Activated CD4-positive, alpha-beta T cell treated with anti-CD3 and anti-CD28 coated beads, Interleukin-2, amount 50 U/mL, for 1 hour (primary cell): ENCODE results near the gene PDS5A.
"Not testable (repeated sequence)": the region's sequence is repeated elsewhere in the genome, so short reads cannot be mapped to it uniquely, and the experiment has no call there.

ENCODE experiments used
- DNase-seq: peaks from one replicate; pipeline ENCODE4 v3.0.0-alpha.2; 2020

The PDS5A gene

GRCh38 chr4:39977489-39978377 lies at the start of gene PDS5A:
Gene PDS5A (minus strand): TSS chr4:39977911. CDS start chr4:39976577, 1,334 bp downstream.
- peak; percentile 86 for DNase-seq

- DNase-seq = not testable (repeated sequence)
Measured at GRCh38 chr4:40024049-40024448, 46.3 kb upstream of the PDS5A start.

- not testable (repeated sequence) for DNase-seq
Measured at GRCh38 chr4:40021116-40021515, 43.4 kb upstream of the PDS5A start.

GRCh38 chr4:40020221-40020620 lies 42.5 kb upstream of the PDS5A start:
- no peak for DNase-seq

GRCh38 chr4:40016007-40016406 lies 38.3 kb upstream of the PDS5A start:
- DNase-seq = no peak

GRCh38 chr4:40003986-40004385 lies 26.3 kb upstream of the PDS5A start:
- DNase-seq = no peak

GRCh38 chr4:40000711-40001110 lies 23.0 kb upstream of the PDS5A start:
- no peak for DNase-seq

GRCh38 chr4:39998659-39999345 lies 21.1 kb upstream of the PDS5A start:
- no peak for DNase-seq

GRCh38 chr4:39996811-39997210 lies 19.1 kb upstream of the PDS5A start:
- DNase-seq = no peak

- no peak for DNase-seq
Measured at GRCh38 chr4:39994406-39994805, 16.7 kb upstream of the PDS5A start.

- DNase-seq = not testable (repeated sequence)
Measured at GRCh38 chr4:39989381-39989780, 11.7 kb upstream of the PDS5A start.

GRCh38 chr4:39987485-39987884 lies 9.8 kb upstream of the PDS5A start:
- no peak for DNase-seq

GRCh38 chr4:39978904-39979303 lies 1.2 kb upstream of the PDS5A start:
- no peak for DNase-seq

GRCh38 chr4:39978378-39978775 lies 666 bp upstream of the PDS5A start:
- DNase-seq = no peak

GRCh38 chr4:39976945-39977488 lies 694 bp downstream of the PDS5A start:
- DNase-seq = peak; percentile 41

- peak; percentile 62 for DNase-seq
Measured at GRCh38 chr4:39976141-39976944, 1.4 kb downstream of the PDS5A start.

GRCh38 chr4:39975488-39976089 lies 2.1 kb downstream of the PDS5A start:
- DNase-seq = no peak

- not testable (repeated sequence) for DNase-seq
Measured at GRCh38 chr4:39973052-39973451, 4.7 kb downstream of the PDS5A start.

- no peak for DNase-seq
Measured at GRCh38 chr4:39970671-39971640, 6.8 kb downstream of the PDS5A start.

GRCh38 chr4:39963656-39964055 lies 14.1 kb downstream of the PDS5A start:
- no peak for DNase-seq

GRCh38 chr4:39961311-39961877 lies 16.3 kb downstream of the PDS5A start:
- DNase-seq = no peak
